CD4-positive, alpha-beta T cell treated with Interleukin-4 for 1 hour (primary cell): ENCODE results near the gene NKX6-2.
"Not testable (repeated sequence)": the region's sequence is repeated elsewhere in the genome, so short reads cannot be mapped to it uniquely, and the experiment has no call there.

ENCODE experiments used
- DNase-seq, 2 donors: peaks; one replicate each; pipeline ENCODE4 v3.0.0-alpha.2; 2020 to 2022

The NKX6-2 gene

GRCh38 chr10:132777441-132777840 lies 8.5 kb downstream of the NKX6-2 start:
- no peak for DNase-seq

- DNase-seq, result no peak
Measured at GRCh38 chr10:132776821-132777220, 9.1 kb downstream of the NKX6-2 start.

GRCh38 chr10:132776186-132776585 lies 9.8 kb downstream of the NKX6-2 start:
- no peak for DNase-seq

GRCh38 chr10:132774902-132775863 lies 10.8 kb downstream of the NKX6-2 start:
- DNase-seq, result no peak

- no peak for DNase-seq
Measured at GRCh38 chr10:132774181-132774901, 11.6 kb downstream of the NKX6-2 start.

- not testable (repeated sequence) for DNase-seq
Measured at GRCh38 chr10:132772816-132773215, 13.1 kb downstream of the NKX6-2 start.

- no peak for DNase-seq
Measured at GRCh38 chr10:132770061-132771021, 15.6 kb downstream of the NKX6-2 start.

- DNase-seq, result no peak
Measured at GRCh38 chr10:132768346-132769248, 17.4 kb downstream of the NKX6-2 start.

- no peak for DNase-seq
Measured at GRCh38 chr10:132766291-132766690, 19.7 kb downstream of the NKX6-2 start.

- no peak for DNase-seq
Measured at GRCh38 chr10:132765435-132765834, 20.5 kb downstream of the NKX6-2 start.

GRCh38 chr10:132764108-132764507 lies 21.8 kb downstream of the NKX6-2 start:
- DNase-seq, result no peak

GRCh38 chr10:132763545-132763944 lies 22.4 kb downstream of the NKX6-2 start:
- DNase-seq, result no peak

GRCh38 chr10:132762267-132762666 lies 23.7 kb downstream of the NKX6-2 start:
- DNase-seq, result no peak

- DNase-seq, result no peak
Measured at GRCh38 chr10:132761395-132762060, 24.4 kb downstream of the NKX6-2 start.

GRCh38 chr10:132758865-132759264 lies 27.1 kb downstream of the NKX6-2 start:
- DNase-seq, result no peak

GRCh38 chr10:132757171-132757570 lies 28.8 kb downstream of the NKX6-2 start:
- no peak for DNase-seq

GRCh38 chr10:132756591-132756990 lies 29.4 kb downstream of the NKX6-2 start:
- no peak for DNase-seq

GRCh38 chr10:132755166-132755711 lies 30.7 kb downstream of the NKX6-2 start:
- DNase-seq, result no peak

- no peak for DNase-seq
Measured at GRCh38 chr10:132754071-132754470, 31.9 kb downstream of the NKX6-2 start.

- DNase-seq, result no peak
Measured at GRCh38 chr10:132753596-132753995, 32.4 kb downstream of the NKX6-2 start.

- DNase-seq, result no peak
Measured at GRCh38 chr10:132752961-132753360, 33.0 kb downstream of the NKX6-2 start.
